ENCODE measurements around the gene CRAMP1.

- TF ChIP-seq EZH2 (optimal IDR thresholded peaks at IDR 0.05; ENCODE audit: low read depth, low read length): no peak
- TF ChIP-seq, protein P1, sequence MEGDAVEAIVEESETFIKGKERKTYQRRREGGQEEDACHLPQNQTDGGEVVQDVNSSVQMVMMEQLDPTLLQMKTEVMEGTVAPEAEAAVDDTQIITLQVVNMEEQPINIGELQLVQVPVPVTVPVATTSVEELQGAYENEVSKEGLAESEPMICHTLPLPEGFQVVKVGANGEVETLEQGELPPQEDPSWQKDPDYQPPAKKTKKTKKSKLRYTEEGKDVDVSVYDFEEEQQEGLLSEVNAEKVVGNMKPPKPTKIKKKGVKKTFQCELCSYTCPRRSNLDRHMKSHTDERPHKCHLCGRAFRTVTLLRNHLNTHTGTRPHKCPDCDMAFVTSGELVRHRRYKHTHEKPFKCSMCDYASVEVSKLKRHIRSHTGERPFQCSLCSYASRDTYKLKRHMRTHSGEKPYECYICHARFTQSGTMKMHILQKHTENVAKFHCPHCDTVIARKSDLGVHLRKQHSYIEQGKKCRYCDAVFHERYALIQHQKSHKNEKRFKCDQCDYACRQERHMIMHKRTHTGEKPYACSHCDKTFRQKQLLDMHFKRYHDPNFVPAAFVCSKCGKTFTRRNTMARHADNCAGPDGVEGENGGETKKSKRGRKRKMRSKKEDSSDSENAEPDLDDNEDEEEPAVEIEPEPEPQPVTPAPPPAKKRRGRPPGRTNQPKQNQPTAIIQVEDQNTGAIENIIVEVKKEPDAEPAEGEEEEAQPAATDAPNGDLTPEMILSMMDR (IDR thresholded peaks at IDR 0.05; ENCODE audit: low read length): no peak
- TF ChIP-seq EZH2phosphoT487 (IDR thresholded peaks at IDR 0.05; ENCODE audit: low read length): no peak
Measured at GRCh38 chr16:1612320-1613111, at the start of gene CRAMP1.
